Peyer's patch (tissue), 4 donors: ENCODE results near the gene APOA5.

ENCODE experiments used
- CTCF ChIP-seq, 6 experiments: fragments of 450-650 bp in 4 of 6; fragments of 200-600 bp in 2 of 6; sonication (generic) in 1 of 6; IDR thresholded peaks; one replicate each; pipeline ENCODE4 v1.5.1; 2017 to 2019; ENCODE audit warnings: antibody characterized with exemption in 6 of 6, mild to moderate bottlenecking in 3 of 6, moderate library complexity in 1 of 6
- POLR2A ChIP-seq, 2 donors: fragments of 450-650 bp; IDR thresholded peaks; one replicate each; pipeline ENCODE4 v1.5.1; 2017; ENCODE audit warnings: antibody characterized with exemption in 2 of 2, mild to moderate bottlenecking in 2 of 2, moderate library complexity in 2 of 2

- TF ChIP-seq CTCF (IDR thresholded peaks at IDR 0.05) (no peak), POLR2A (IDR thresholded peaks at IDR 0.05) (no peak)
These were observed 13.1 kb downstream of the APOA5 start for GRCh38 chr11:116778556-116778955.
